Purkinje cell (primary cell): ENCODE data around the gene FAM162B. TPM values are rescaled to one million over a fixed set of nuclear protein-coding genes. Genes with fewer than 3 reads are reported as not detected.

Experiments used
- polyA plus RNA-seq: library from polyadenylated mRNA; unstranded; fragments of >200 nt; fragmentation: Nextera tagmentation; gene quantifications from 2 replicates; pipeline ENCODE4 v1.2.1, GENCODE V29; 2014

FAM162B gene
- not detected in 2 replicates for polyA plus RNA-seq

DNA sequence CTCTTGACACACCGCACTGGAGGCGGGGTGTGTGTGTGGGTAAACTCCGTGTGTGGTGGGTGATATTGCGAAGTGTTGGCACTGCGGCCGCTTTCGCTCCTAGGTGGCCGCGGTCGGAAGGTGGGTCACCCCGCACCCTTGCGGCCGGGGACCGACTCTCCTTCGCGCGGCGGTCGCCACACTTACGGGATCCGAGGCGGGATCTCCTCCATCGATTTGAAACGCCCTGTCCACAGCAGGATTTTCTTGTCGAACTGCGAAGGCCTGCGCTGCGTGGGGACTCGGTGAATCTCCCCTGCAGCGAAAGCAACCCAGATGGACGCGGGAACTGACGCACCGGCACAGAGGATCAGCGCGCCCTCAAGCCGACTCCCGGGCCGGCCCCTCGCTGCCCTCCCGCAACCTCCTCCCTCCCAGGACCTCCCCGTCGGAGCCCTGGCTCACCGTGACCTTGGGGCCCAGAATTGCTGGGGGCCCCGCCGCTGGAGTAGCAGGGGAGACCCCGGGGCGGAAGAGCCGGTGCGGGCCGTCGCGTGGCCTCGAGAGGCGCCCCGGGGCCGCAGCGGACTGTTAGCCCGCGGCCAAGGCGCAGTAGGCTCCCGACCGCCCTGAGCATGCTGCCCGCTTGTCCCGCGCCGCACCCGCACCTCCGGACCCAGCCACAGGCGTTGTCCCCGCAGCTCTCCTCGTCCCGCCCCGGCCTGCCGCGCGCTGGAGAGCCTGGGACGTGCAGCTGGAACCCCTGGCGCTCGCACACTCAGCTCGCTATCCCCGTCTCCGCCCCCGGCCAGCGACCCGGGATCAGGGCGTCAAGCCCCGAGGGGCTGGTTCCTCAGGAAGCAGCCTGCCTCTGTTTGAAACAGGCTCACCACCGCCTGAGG is at the start of gene FAM162B:
FAM162B (minus strand) TSS at position 759 of the 881 bp plus-strand sequence; CDS start at position 616, 143 bp downstream.

Other genes starting within 250 kb of the FAM162B start
- gene TRAPPC3L, start 220.0 kb downstream of the FAM162B start, polyA plus RNA-seq: 0.30 TPM in 1 of 2 replicates, not detected in the other
- not detected in 2 replicates for gene CALHM4, start 212.0 kb downstream of the FAM162B start, polyA plus RNA-seq
- gene RWDD1, start 194.2 kb downstream of the FAM162B start, polyA plus RNA-seq: 248 and 304 TPM in 2 replicates
- 0.58 and 2.7 TPM in 2 replicates for gene RSPH4A, start 149.2 kb downstream of the FAM162B start, polyA plus RNA-seq
- gene ZUP1, start 97.0 kb downstream of the FAM162B start, polyA plus RNA-seq: 9.9 and 16.7 TPM in 2 replicates
- 46.3 and 49.7 TPM in 2 replicates for gene KPNA5, start 84.5 kb downstream of the FAM162B start, polyA plus RNA-seq
- gene GPRC6A, start 63.4 kb upstream of the FAM162B start, polyA plus RNA-seq: not detected in 2 replicates
- gene RFX6, start 111.5 kb upstream of the FAM162B start, polyA plus RNA-seq: not detected in 2 replicates